Thoracic aorta (tissue), 2 donors: Measurements from ENCODE around the gene PIK3R3. TPM values are rescaled to one million over a fixed set of nuclear protein-coding genes. Genes with fewer than 3 reads are reported as not detected.

Experiments
- ATAC-seq: fragments of 150-250 bp; one replicate; pipeline ENCODE4 v1.8.0; 2017; ENCODE audit warnings: low read depth; ENCODE audit not compliant: insufficient number of reproducible peaks, low FRiP score
- DNase-seq: peaks from one replicate; pipeline ENCODE4 v3.0.0-alpha.2; 2020; ENCODE audit warnings: low spot score
- H3K27ac ChIP-seq, 2 donors: fragments of 200-600 bp; sonication (generic); 1 replicate in 1 of 2; 2 replicates in 1 of 2; pipeline ENCODE4 v1.5.1; 2016; ENCODE audit warnings: mild to moderate bottlenecking in 2 of 2, moderate library complexity in 2 of 2
- H3K27me3 ChIP-seq: fragments of 200-600 bp; sonication (generic); replicated peaks from 2 replicates; pipeline ENCODE4 v1.6.0; 2016; ENCODE audit warnings: mild to moderate bottlenecking; ENCODE audit not compliant: insufficient read depth
- H3K36me3 ChIP-seq: fragments of 200-600 bp; sonication (generic); one replicate; pipeline ENCODE4 v1.5.1; 2016
- H3K4me1 ChIP-seq, 2 donors: fragments of 200-600 bp; sonication (generic); 1 replicate in 1 of 2; 2 replicates in 1 of 2; pipeline versions ENCODE4 v1.5.1 to v1.6.0; 2016; ENCODE audit warnings: low read depth in 2 of 2, mild to moderate bottlenecking in 1 of 2; ENCODE audit not compliant: control insufficient read depth in 1 of 2
- H3K4me3 ChIP-seq: fragments of 200-600 bp; sonication (generic); 2 replicates; pipeline ENCODE4 v1.5.1; 2016; ENCODE audit warnings: mild to moderate bottlenecking
- H3K9me3 ChIP-seq: fragments of 200-600 bp; sonication (generic); 2 replicates; pipeline ENCODE4 v1.5.1; 2016
- CTCF ChIP-seq: fragments of 200-600 bp; sonication (generic); IDR thresholded peaks from one replicate; pipeline ENCODE4 v1.5.1; 2019; ENCODE audit warnings: antibody characterized with exemption
- total RNA-seq, 2 donors: library from RNA; depleted of rRNA; stranded (reverse); fragments of >200 nt; gene quantifications; one replicate each; pipeline versions ENCODE4 v1.1.0 to v1.2.3, GENCODE V29; 2016

PIK3R3 gene
- total RNA-seq, 2 donors from 2014 or later, result 9.5 to 30.1 TPM

- H3K4me1 ChIP-seq, result no peaks in the 10 kb centered on the region
- no peak overlapping the region for H3K4me3 ChIP-seq
- no peak for ATAC-seq
- no peak for TF ChIP-seq CTCF
- no peak overlapping the region for H3K27ac ChIP-seq
- no peaks in the 10 kb centered on the region for H3K27me3 ChIP-seq
- no peaks in the 10 kb centered on the region for H3K9me3 ChIP-seq
- no peak for DNase-seq
- peaks cover 26% of the 10 kb centered on the region for H3K36me3 ChIP-seq
Measured at GRCh38 chr1:46005594-46005993, 126.8 kb downstream of the PIK3R3 start.

- H3K9me3 ChIP-seq, result no peaks in the 10 kb centered on the region
- no peak for DNase-seq
Measured at GRCh38 chr1:46004492-46004891, 127.9 kb downstream of the PIK3R3 start.

GRCh38 chr1:46003315-46003714, 129.1 kb downstream of the PIK3R3 start:
- H3K36me3 ChIP-seq, result peaks cover 20% of the 10 kb centered on the region
- DNase-seq, result no peak
- no peak for TF ChIP-seq CTCF
- H3K27me3 ChIP-seq, result no peaks in the 10 kb centered on the region
- H3K4me1 ChIP-seq, result no peaks in the 10 kb centered on the region
- H3K27ac ChIP-seq, result no peak overlapping the region
- H3K4me3 ChIP-seq, result no peak overlapping the region
- no peak for ATAC-seq
- no peaks in the 10 kb centered on the region for H3K9me3 ChIP-seq

More at GRCh38 chr1:46004492-46004891, 127.9 kb downstream of the PIK3R3 start:
- peaks cover 26% of the 10 kb centered on the region for H3K36me3 ChIP-seq
- H3K4me1 ChIP-seq, result no peaks in the 10 kb centered on the region
- no peak overlapping the region for H3K27ac ChIP-seq
- H3K4me3 ChIP-seq, result no peak overlapping the region
- H3K27me3 ChIP-seq, result no peaks in the 10 kb centered on the region
- no peak for ATAC-seq
- no peak for TF ChIP-seq CTCF

GRCh38 chr1:46002551-46003150, 129.8 kb downstream of the PIK3R3 start:
- Histone ChIP-seq H3K36me3 (peaks cover 16% of the 10 kb centered on the region), H3K9me3 (no peaks in the 10 kb centered on the region), H3K4me1 (no peaks in the 10 kb centered on the region), H3K27me3 (no peaks in the 10 kb centered on the region), H3K27ac (no peak overlapping the region), H3K4me3 (no peak overlapping the region)
- no peak for DNase-seq
- ATAC-seq, result no peak
- TF ChIP-seq CTCF, result no peak

GRCh38 chr1:46001081-46001785, 131.2 kb downstream of the PIK3R3 start:
- Histone ChIP-seq H3K4me1 (no peaks in the 10 kb centered on the region), H3K9me3 (no peaks in the 10 kb centered on the region), H3K4me3 (no peak overlapping the region), H3K27me3 (no peaks in the 10 kb centered on the region), H3K36me3 (peaks cover 7% of the 10 kb centered on the region), H3K27ac (no peak overlapping the region)
- no peak for TF ChIP-seq CTCF
- ATAC-seq, result no peak
- no peak for DNase-seq
